Caco-2 (cell line): ENCODE measurements around the gene CCP110. TPM values are rescaled to one million over a fixed set of nuclear protein-coding genes. Genes with fewer than 3 reads are reported as not detected.

Experiments used
- BruUV-seq: library from RNA; stranded (reverse); fragments of 400-500 nt; replicated peaks from 2 replicates; lab custom pipeline; 2021; lab: Mats Ljungman, UMichigan
- CTCF ChIA-PET: fragments of 300-600 bp; sonication (Branson Sonifier 250); formaldehyde crosslinking; loops from one replicate; lab custom pipeline; 2022; ENCODE audit warnings: antibody characterized with exemption; lab: Charles Lee
- POLR2A ChIA-PET: fragments of 300-600 bp; sonication (Branson Sonifier 250); formaldehyde crosslinking; loops from one replicate; lab custom pipeline; 2022; ENCODE audit warnings: antibody characterized with exemption; lab: Charles Lee
- DNase-seq, 2 experiments: peaks; one replicate each; pipeline versions ENCODE4 v3.0.0 to v3.0.0-alpha.2; 2020 to 2022
- H3K27me3 ChIP-seq: replicated peaks from 2 replicates; pipeline ENCODE4 v1.6.0; 2011; ENCODE audit warnings: low read length; ENCODE audit not compliant: control insufficient read depth, insufficient read depth
- H3K36me3 ChIP-seq: 2 replicates; pipeline ENCODE4 v1.5.1; 2011; ENCODE audit warnings: low read length; ENCODE audit not compliant: control insufficient read depth, insufficient read depth
- H3K4me1 ChIP-seq: fragments of 250-450 bp; sonication (Bioruptor Pico); 2 replicates; pipeline ENCODE4 v1.5.1; 2020; ENCODE audit warnings: mild to moderate bottlenecking
- H3K4me3 ChIP-seq: 2 replicates; pipeline ENCODE4 v1.5.1; 2011; ENCODE audit warnings: low read depth, mild to moderate bottlenecking, control low read depth, low read length
- H3K9me3 ChIP-seq: fragments of 250-450 bp; sonication (Bioruptor Pico); 2 replicates; pipeline ENCODE4 v1.5.1; 2020; ENCODE audit warnings: mild to moderate bottlenecking, moderate library complexity
- H3K27ac Mint-ChIP-seq: one replicate; pipeline ENCODE4 v1.8.0; 2022; ENCODE audit warnings: mixed read lengths; ENCODE audit not compliant: unreplicated experiment
- H3K27me3 Mint-ChIP-seq: one replicate; pipeline ENCODE4 v1.8.0; 2022; ENCODE audit warnings: mixed read lengths; ENCODE audit not compliant: insufficient read depth, unreplicated experiment
- H3K36me3 Mint-ChIP-seq: one replicate; pipeline ENCODE4 v1.8.0; 2022; ENCODE audit warnings: mild to moderate bottlenecking, mixed read lengths; ENCODE audit not compliant: insufficient read depth, unreplicated experiment
- H3K4me1 Mint-ChIP-seq: one replicate; pipeline ENCODE4 v1.8.0; 2022; ENCODE audit warnings: low read depth, mixed read lengths; ENCODE audit not compliant: unreplicated experiment
- H3K4me3 Mint-ChIP-seq: one replicate; pipeline ENCODE4 v1.8.0; 2022; ENCODE audit warnings: mild to moderate bottlenecking, moderate library complexity, mixed read lengths; ENCODE audit not compliant: unreplicated experiment
- H3K9me3 Mint-ChIP-seq: one replicate; pipeline ENCODE4 v1.8.0; 2022; ENCODE audit warnings: mixed read lengths; ENCODE audit not compliant: unreplicated experiment
- intact Hi-C: fragments of 100-400 bp; cut with micrococcal nuclease; formaldehyde crosslinking; loops from one replicate; pipeline ENCODE4 v1.10.0; 2022; ENCODE audit not compliant: unreplicated experiment
- total RNA-seq: library from RNA; stranded (reverse); gene quantifications from 2 replicates; pipeline ENCODE4 v1.2.3, GENCODE V29; 2022
- TF ChIP-seq, protein P1 (sequence below), 2 experiments: fragments of 200-600 bp in 1 of 2; IDR thresholded peaks; 1 replicate in 1 of 2; 2 replicates in 1 of 2; pipeline versions ENCODE4 v1.5.1 to v1.8.0; 2011 to 2022; ENCODE audit warnings: antibody characterized with exemption in 1 of 2, control low read depth in 1 of 2, inconsistent platforms in 1 of 2, low read depth in 1 of 2, low read length in 1 of 2, mild to moderate bottlenecking in 1 of 2, moderate library complexity in 1 of 2; ENCODE audit not compliant: insufficient read depth in 1 of 2, severe bottlenecking in 1 of 2, unreplicated experiment in 1 of 2

The CCP110 gene
- total RNA-seq, 1 experiment from 2014 or later = 7.5 TPM

DNA sequence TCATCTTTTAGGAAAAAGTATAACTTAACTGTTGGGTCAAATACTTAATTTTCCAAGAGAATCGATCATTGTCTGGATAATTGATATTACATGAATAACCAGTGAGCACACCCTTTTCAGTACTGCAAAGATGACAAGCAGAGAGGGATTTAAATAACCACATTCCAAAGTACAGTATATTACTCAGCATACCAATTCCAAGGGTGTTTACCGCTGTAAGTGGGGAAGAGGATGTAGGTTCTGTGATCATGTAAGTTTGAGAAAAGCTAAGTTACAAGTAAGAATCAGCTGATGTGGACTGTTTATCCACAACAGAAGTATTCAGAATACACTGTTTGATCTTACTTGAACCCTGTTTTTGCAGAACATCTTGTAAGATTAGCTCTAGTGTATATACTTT lies 8.0 kb upstream of the CCP110 start:
- no peaks in the 10 kb centered on the region for H3K4me1 Mint-ChIP-seq
- no peaks in the 10 kb centered on the region for H3K27me3 ChIP-seq
- ChIA-PET CTCF (no interaction called here), POLR2A (no interaction called here)
- no peaks in the 10 kb centered on the region for H3K9me3 Mint-ChIP-seq
- no peaks in the 10 kb centered on the region for H3K27me3 Mint-ChIP-seq
- no peak overlapping the region for H3K4me3 Mint-ChIP-seq
- peaks cover 28% of the 10 kb centered on the region for H3K36me3 Mint-ChIP-seq
- H3K36me3 ChIP-seq = no peaks in the 10 kb centered on the region; the same call in none of the 2 replicates
- no peaks in the 10 kb centered on the region for H3K9me3 ChIP-seq
- no peak overlapping the region for H3K27ac Mint-ChIP-seq
- no peaks in the 10 kb centered on the region for H3K4me1 ChIP-seq
- no peak overlapping the region for H3K4me3 ChIP-seq
- TF ChIP-seq, protein P1, sequence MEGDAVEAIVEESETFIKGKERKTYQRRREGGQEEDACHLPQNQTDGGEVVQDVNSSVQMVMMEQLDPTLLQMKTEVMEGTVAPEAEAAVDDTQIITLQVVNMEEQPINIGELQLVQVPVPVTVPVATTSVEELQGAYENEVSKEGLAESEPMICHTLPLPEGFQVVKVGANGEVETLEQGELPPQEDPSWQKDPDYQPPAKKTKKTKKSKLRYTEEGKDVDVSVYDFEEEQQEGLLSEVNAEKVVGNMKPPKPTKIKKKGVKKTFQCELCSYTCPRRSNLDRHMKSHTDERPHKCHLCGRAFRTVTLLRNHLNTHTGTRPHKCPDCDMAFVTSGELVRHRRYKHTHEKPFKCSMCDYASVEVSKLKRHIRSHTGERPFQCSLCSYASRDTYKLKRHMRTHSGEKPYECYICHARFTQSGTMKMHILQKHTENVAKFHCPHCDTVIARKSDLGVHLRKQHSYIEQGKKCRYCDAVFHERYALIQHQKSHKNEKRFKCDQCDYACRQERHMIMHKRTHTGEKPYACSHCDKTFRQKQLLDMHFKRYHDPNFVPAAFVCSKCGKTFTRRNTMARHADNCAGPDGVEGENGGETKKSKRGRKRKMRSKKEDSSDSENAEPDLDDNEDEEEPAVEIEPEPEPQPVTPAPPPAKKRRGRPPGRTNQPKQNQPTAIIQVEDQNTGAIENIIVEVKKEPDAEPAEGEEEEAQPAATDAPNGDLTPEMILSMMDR (IDR thresholded peaks at IDR 0.05; ENCODE audit: insufficient read depth in 1 of 2, low read depth in 1 of 2, low read length in 1 of 2, severe bottlenecking in 1 of 2, unreplicated experiment in 1 of 2) = no peak
- no peak for DNase-seq
- BruUV-seq = no TSS peak
- intact Hi-C loops = no loop called here

GRCh38 chr16:19517424-19518089 lies 6.2 kb upstream of the CCP110 start:
- intact Hi-C loops = no loop called here
- BruUV-seq = no TSS peak
- no peaks in the 10 kb centered on the region for H3K27me3 ChIP-seq
- POLR2A ChIA-PET = interaction anchor here (0.6 kb wide), 1 partner anchor 430 kb away, joined by 3 read pairs; no protein-coding TSS in a partner anchor
- H3K4me3 ChIP-seq = no peak overlapping the region
- H3K9me3 ChIP-seq = no peaks in the 10 kb centered on the region
- H3K27ac Mint-ChIP-seq = no peak overlapping the region
- H3K36me3 ChIP-seq = no peaks in the 10 kb centered on the region; the same call in none of the 2 replicates
- no peak for DNase-seq
- no peaks in the 10 kb centered on the region for H3K9me3 Mint-ChIP-seq
- CTCF ChIA-PET = no interaction called here
- H3K4me1 ChIP-seq = 0 out of 2 replicates have a peak, but pooled peaks cover 4% of the 10 kb centered on the region
- H3K4me3 Mint-ChIP-seq = no peak overlapping the region
- H3K4me1 Mint-ChIP-seq = no peaks in the 10 kb centered on the region
- peaks cover 34% of the 10 kb centered on the region for H3K36me3 Mint-ChIP-seq
- no peaks in the 10 kb centered on the region for H3K27me3 Mint-ChIP-seq
- TF ChIP-seq, protein P1 (IDR thresholded peaks at IDR 0.05; ENCODE audit: insufficient read depth in 1 of 2, low read depth in 1 of 2, low read length in 1 of 2, severe bottlenecking in 1 of 2, unreplicated experiment in 1 of 2) = no peak

GRCh38 chr16:19518388-19518787 lies 5.4 kb upstream of the CCP110 start:
- DNase-seq = no peak
- no peaks in the 10 kb centered on the region for H3K27me3 Mint-ChIP-seq
- ChIA-PET CTCF (no interaction called here), POLR2A (no interaction called here)
- no peaks in the 10 kb centered on the region for H3K9me3 Mint-ChIP-seq
- no TSS peak for BruUV-seq
- Histone ChIP-seq H3K36me3 (no peaks in the 10 kb centered on the region; the same call in none of the 2 replicates), H3K4me1 (peaks cover 10% of the 10 kb centered on the region; the same call in 1 of the 2 replicates), H3K4me3 (no peak overlapping the region), H3K9me3 (no peaks in the 10 kb centered on the region), H3K27me3 (no peaks in the 10 kb centered on the region)
- intact Hi-C loops = no loop called here
- TF ChIP-seq, protein P1 (IDR thresholded peaks at IDR 0.05; ENCODE audit: insufficient read depth in 1 of 2, low read depth in 1 of 2, low read length in 1 of 2, severe bottlenecking in 1 of 2, unreplicated experiment in 1 of 2) = no peak
- no peaks in the 10 kb centered on the region for H3K4me1 Mint-ChIP-seq
- H3K36me3 Mint-ChIP-seq = peaks cover 30% of the 10 kb centered on the region
- no peak overlapping the region for H3K4me3 Mint-ChIP-seq
- H3K27ac Mint-ChIP-seq = no peak overlapping the region
